WTC11 (cell line): ENCODE data around the gene PLCB2. TPM values are rescaled to one million over a fixed set of nuclear protein-coding genes. Genes with fewer than 3 reads are reported as not detected.

Experiments
- ATAC-seq: fragments of 200-7000 bp; cut with Tn5 transposase; 2 replicates; pipeline ENCODE4 v1.10.0; 2021; ENCODE audit warnings: mild to moderate bottlenecking, moderate library complexity
- CTCF ChIA-PET: fragments of 300-600 bp; sonication (Branson Sonifier 250); formaldehyde crosslinking; loops from one replicate; lab custom pipeline; 2021; ENCODE audit warnings: antibody characterized with exemption; lab: Charles Lee
- POLR2A ChIA-PET: fragments of 350-600 bp; sonication (Branson Sonifier 250); formaldehyde crosslinking; loops from one replicate; lab custom pipeline; 2021; ENCODE audit warnings: antibody characterized with exemption; lab: Charles Lee
- DNase-seq: peaks from one replicate; pipeline ENCODE4 v3.0.0; 2021; ENCODE audit warnings: low spot score
- H3K27ac Mint-ChIP-seq: 2 replicates; pipeline ENCODE4 v1.8.0; 2021; ENCODE audit warnings: mixed read lengths
- H3K27me3 Mint-ChIP-seq: 2 replicates; pipeline ENCODE4 v1.8.0; 2021; ENCODE audit warnings: low read depth, mild to moderate bottlenecking, moderate library complexity, mixed read lengths
- H3K36me3 Mint-ChIP-seq: 2 replicates; pipeline ENCODE4 v1.8.0; 2021; ENCODE audit warnings: mixed read lengths
- H3K4me1 Mint-ChIP-seq: 2 replicates; pipeline ENCODE4 v1.8.0; 2022; ENCODE audit warnings: mixed read lengths
- H3K4me3 Mint-ChIP-seq: 2 replicates; pipeline ENCODE4 v1.8.0; 2021; ENCODE audit warnings: mild to moderate bottlenecking, moderate library complexity, mixed read lengths
- H3K9me3 Mint-ChIP-seq: 2 replicates; pipeline ENCODE4 v1.8.0; 2021; ENCODE audit warnings: mixed read lengths
- ATF2 ChIP-seq: sonication (generic); formaldehyde crosslinking; IDR thresholded peaks from 2 replicates; pipeline ENCODE4 v1.8.1; 2022; ENCODE audit warnings: low read depth, missing genetic modification reagents, borderline replicate concordance
- ATF3 ChIP-seq: sonication (generic); formaldehyde crosslinking; conservative IDR thresholded peaks from 2 replicates; pipeline ENCODE4 v1.8.1; 2022; ENCODE audit warnings: mild to moderate bottlenecking, missing genetic modification reagents
- CBFB ChIP-seq: sonication (generic); formaldehyde crosslinking; IDR thresholded peaks from 2 replicates; pipeline ENCODE4 v1.8.1; 2022; ENCODE audit warnings: mild to moderate bottlenecking, low read depth, missing genetic modification reagents
- CREB1 ChIP-seq: sonication (generic); formaldehyde crosslinking; IDR thresholded peaks from 2 replicates; pipeline ENCODE4 v1.8.0; 2023; ENCODE audit warnings: mild to moderate bottlenecking, missing genetic modification reagents
- CTCF ChIP-seq: fragments of 200-600 bp; IDR thresholded peaks from 2 replicates; pipeline ENCODE4 v1.8.0; 2022; ENCODE audit warnings: antibody characterized with exemption
- ELF4 ChIP-seq: sonication (generic); formaldehyde crosslinking; IDR thresholded peaks from 2 replicates; pipeline ENCODE4 v1.8.1; 2022; ENCODE audit warnings: low read depth, mild to moderate bottlenecking, moderate library complexity, missing genetic modification reagents
- ETV6 ChIP-seq: sonication (generic); formaldehyde crosslinking; IDR thresholded peaks from 2 replicates; pipeline ENCODE4 v1.8.1; 2022; ENCODE audit warnings: mild to moderate bottlenecking, missing genetic modification reagents
- FOXP4 ChIP-seq: sonication (generic); formaldehyde crosslinking; IDR thresholded peaks from 2 replicates; pipeline ENCODE4 v1.8.0; 2022; ENCODE audit warnings: mild to moderate bottlenecking, missing genetic modification reagents
- GABPB1 ChIP-seq: sonication (generic); formaldehyde crosslinking; IDR thresholded peaks from 2 replicates; pipeline ENCODE4 v1.8.1; 2023; ENCODE audit warnings: mild to moderate bottlenecking, missing genetic modification reagents
- JAZF1 ChIP-seq: fragments of 250-450 bp; sonication (Bioruptor Pico); IDR thresholded peaks from 2 replicates; pipeline ENCODE4 v1.9.0; 2021; ENCODE audit warnings: moderate library complexity, mild to moderate bottlenecking, inconsistent platforms
- JUN ChIP-seq: sonication (generic); formaldehyde crosslinking; IDR thresholded peaks from 2 replicates; pipeline ENCODE4 v1.8.0; 2023; ENCODE audit warnings: mild to moderate bottlenecking, missing genetic modification reagents
- MLX ChIP-seq: sonication (generic); formaldehyde crosslinking; IDR thresholded peaks from 2 replicates; pipeline ENCODE4 v1.8.1; 2023; ENCODE audit warnings: mild to moderate bottlenecking, missing genetic modification reagents, moderate library complexity
- MYBL2 ChIP-seq: sonication (generic); formaldehyde crosslinking; IDR thresholded peaks from 2 replicates; pipeline ENCODE4 v1.8.1; 2023; ENCODE audit warnings: mild to moderate bottlenecking, moderate library complexity, missing genetic modification reagents
- NFATC4 ChIP-seq: fragments of 250-450 bp; sonication (Bioruptor Pico); IDR thresholded peaks from 2 replicates; pipeline ENCODE4 v1.9.0; 2021; ENCODE audit warnings: mild to moderate bottlenecking
- NR3C1 ChIP-seq: sonication (generic); formaldehyde crosslinking; conservative IDR thresholded peaks from 2 replicates; pipeline ENCODE4 v1.8.1; 2023; ENCODE audit warnings: low read depth, mild to moderate bottlenecking, missing genetic modification reagents
- OVOL2 ChIP-seq: fragments of 250-450 bp; sonication (Bioruptor Pico); IDR thresholded peaks from 2 replicates; pipeline ENCODE4 v1.9.0; 2021; ENCODE audit warnings: mild to moderate bottlenecking, borderline replicate concordance
- PREB ChIP-seq: sonication (generic); formaldehyde crosslinking; IDR thresholded peaks from 2 replicates; pipeline ENCODE4 v1.8.1; 2022; ENCODE audit warnings: mild to moderate bottlenecking, missing genetic modification reagents, moderate library complexity, borderline replicate concordance
- STAT6 ChIP-seq: sonication (generic); formaldehyde crosslinking; conservative IDR thresholded peaks from 2 replicates; pipeline ENCODE4 v1.8.1; 2023; ENCODE audit warnings: mild to moderate bottlenecking, low read depth, missing genetic modification reagents, moderate library complexity
- ZBTB21 ChIP-seq: sonication (generic); formaldehyde crosslinking; IDR thresholded peaks from 2 replicates; pipeline ENCODE4 v1.8.1; 2023; ENCODE audit warnings: mild to moderate bottlenecking, missing genetic modification reagents, borderline replicate concordance
- ZMAT4 ChIP-seq: fragments of 250-450 bp; sonication (Bioruptor Pico); IDR thresholded peaks from 2 replicates; pipeline ENCODE4 v1.9.0; 2021; ENCODE audit warnings: mild to moderate bottlenecking
- ZNF317 ChIP-seq: sonication (generic); formaldehyde crosslinking; IDR thresholded peaks from 2 replicates; pipeline ENCODE4 v1.8.1; 2023; ENCODE audit warnings: low read depth, mild to moderate bottlenecking, moderate library complexity, missing genetic modification reagents, borderline replicate concordance
- ZNF423 ChIP-seq: fragments of 250-450 bp; sonication (Bioruptor Pico); IDR thresholded peaks from 2 replicates; pipeline ENCODE4 v2.1.2; 2022; ENCODE audit warnings: mild to moderate bottlenecking, moderate library complexity
- total RNA-seq: library from RNA; stranded (reverse); gene quantifications from 3 replicates; pipeline ENCODE4 v1.2.3, GENCODE V29; 2021

The PLCB2 gene
- total RNA-seq, 1 experiment from 2014 or later: 15.2 TPM

- Mint-ChIP-seq H3K36me3 (no peaks in the 10 kb centered on the region), H3K4me1 (peaks cover 24% of the 10 kb centered on the region), H3K27me3 (peaks cover 16% of the 10 kb centered on the region)
- DNase-seq: no peak
- POLR2A ChIA-PET: no interaction called here
- no peak for ATAC-seq
- TF ChIP-seq STAT6: no peak
- no peak for TF ChIP-seq MYBL2 (CRISPR knock-in tag)
- TF ChIP-seq GABPB1: no peak
- no peak for TF ChIP-seq ATF3 (CRISPR knock-in tag)
- no peak for TF ChIP-seq NFATC4
- no peak for TF ChIP-seq CBFB
- TF ChIP-seq CREB1 (CRISPR knock-in tag): no peak
- TF ChIP-seq FOXP4 (CRISPR knock-in tag): no peak
- TF ChIP-seq ZNF423 (CRISPR knock-in tag): no peak
- TF ChIP-seq ETV6 (CRISPR knock-in tag): no peak
- no peak for TF ChIP-seq ATF2 (CRISPR knock-in tag)
- TF ChIP-seq, all 79 proteins: peak for 0
- Mint-ChIP-seq H3K9me3 (no peaks in the 10 kb centered on the region), H3K27ac (no peak overlapping the region), H3K4me3 (no peak overlapping the region)
- CTCF ChIA-PET: interaction anchor here (0.8 to 7.2 kb wide), 7 partner anchors 9 to 116 kb away, joined by 3 to 63 read pairs (median 5); partner anchors contain the start of genes CCDC9B and IVD
These were observed 44.7 kb upstream of the PLCB2 start for GRCh38 chr15:40352281-40352901.

- POLR2A ChIA-PET: interaction anchor here (0.5 kb wide), 1 partner anchor 30 kb away, joined by 5 read pairs; no protein-coding TSS in a partner anchor
- ATAC-seq (no peak), DNase-seq (no peak)
- Mint-ChIP-seq H3K9me3 (no peaks in the 10 kb centered on the region), H3K36me3 (no peaks in the 10 kb centered on the region), H3K4me3 (no peak overlapping the region), H3K27me3 (no peaks in the 10 kb centered on the region), H3K4me1 (peaks cover 13% of the 10 kb centered on the region), H3K27ac (no peak overlapping the region)
- CTCF ChIA-PET: interaction anchor here (1.4 to 7.1 kb wide), 2 partner anchors 10 to 12 kb away, joined by 5 to 58 read pairs; partner anchors contain the start of gene CCDC9B
- TF ChIP-seq OVOL2 (no peak), NR3C1 (CRISPR knock-in tag) (no peak), ZNF317 (CRISPR knock-in tag) (no peak), GABPB1 (no peak), JAZF1 (CRISPR knock-in tag) (no peak), CTCF (no peak), ZMAT4 (CRISPR knock-in tag) (no peak), JUN (CRISPR knock-in tag) (no peak), ELF4 (CRISPR knock-in tag) (no peak), ZBTB21 (no peak), PREB (CRISPR knock-in tag) (no peak), ATF3 (CRISPR knock-in tag) (no peak), MLX (CRISPR knock-in tag) (no peak)
These were observed 41.4 kb upstream of the PLCB2 start for GRCh38 chr15:40349163-40349562.
